GM21360 (cell line): ENCODE data around the gene AARSD1.
"Not testable (repeated sequence)": the region's sequence is repeated elsewhere in the genome, so short reads cannot be mapped to it uniquely, and the experiment has no call there.

Experiments
- ATAC-seq: cut with Tn5 transposase; IDR thresholded peaks from one replicate; pipeline ENCODE4 v1.9.1; 2021; ENCODE audit warnings: mild to moderate bottlenecking, moderate library complexity; ENCODE audit not compliant: unreplicated experiment

Gene AARSD1

GRCh38 chr17:42922294-42922693, 42.0 kb downstream of the AARSD1 start:
- ATAC-seq = no peak

- ATAC-seq = no peak
Observed at GRCh38 chr17:42920922-42921321, 43.3 kb downstream of the AARSD1 start.

DNA sequence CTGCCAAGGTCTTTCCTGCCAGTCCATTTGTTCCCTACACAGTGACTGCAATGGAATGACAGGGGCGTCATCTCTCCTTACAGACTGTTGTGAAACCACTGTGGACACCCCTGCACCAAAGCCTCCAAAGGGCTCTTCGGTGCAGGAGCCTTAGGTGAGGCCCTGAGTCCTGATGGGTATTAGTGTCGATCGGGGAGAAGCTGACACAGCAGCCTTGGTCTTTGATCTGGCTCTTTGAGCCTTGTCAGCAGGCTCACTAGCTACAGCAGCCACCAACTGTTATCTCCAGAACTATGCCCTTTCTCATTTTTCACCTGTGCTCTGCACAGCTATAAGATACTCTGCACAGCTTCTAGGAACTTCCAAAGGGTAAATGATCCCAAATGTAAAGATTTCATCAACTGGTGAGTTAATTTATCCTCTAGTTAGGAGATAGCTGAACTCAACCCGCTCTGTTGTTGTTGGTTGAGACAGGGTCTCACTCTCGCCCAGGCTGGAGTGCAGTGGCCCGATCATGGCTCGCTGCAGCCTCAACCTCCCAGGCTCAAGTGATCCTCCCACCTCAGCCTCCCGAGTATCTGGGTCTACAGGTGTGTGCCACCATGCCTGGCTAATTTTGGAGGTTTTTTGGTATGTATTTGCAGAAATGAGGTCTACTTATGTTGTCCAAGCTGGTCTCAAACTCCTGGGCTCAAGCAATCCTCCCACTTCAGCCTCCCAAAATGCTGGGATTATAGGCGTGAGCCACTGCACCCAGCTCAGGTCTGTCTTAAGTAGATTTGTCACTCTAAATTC, 44.0 kb downstream of the AARSD1 start:
- ATAC-seq = no peak

DNA sequence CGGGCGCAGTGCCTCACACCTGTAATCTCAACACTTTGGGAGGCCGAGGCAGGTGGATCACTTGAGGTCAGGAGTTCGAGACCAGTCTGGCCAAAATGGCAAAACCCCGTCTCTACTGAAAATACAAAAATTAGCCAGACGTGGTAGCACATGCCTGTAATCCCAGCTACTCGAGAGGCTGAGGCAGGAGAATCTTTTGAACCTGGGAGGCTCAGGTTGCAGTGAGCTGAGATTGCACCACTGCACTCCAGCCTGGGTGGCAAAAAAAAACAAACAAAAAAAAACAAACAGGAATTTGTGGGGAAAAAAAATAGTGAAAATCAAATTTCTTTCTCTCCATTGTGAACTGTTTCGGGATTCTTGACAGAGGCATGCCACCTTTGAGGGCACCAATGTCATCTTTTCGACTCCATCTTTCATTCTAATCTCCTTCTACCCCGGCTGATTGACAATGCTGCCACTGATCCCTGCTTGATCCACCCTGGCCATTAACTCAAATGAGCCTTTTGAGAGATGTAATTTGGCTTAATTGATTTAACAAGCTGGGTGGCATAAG, 44.7 kb downstream of the AARSD1 start:
- not testable (repeated sequence) for ATAC-seq

DNA sequence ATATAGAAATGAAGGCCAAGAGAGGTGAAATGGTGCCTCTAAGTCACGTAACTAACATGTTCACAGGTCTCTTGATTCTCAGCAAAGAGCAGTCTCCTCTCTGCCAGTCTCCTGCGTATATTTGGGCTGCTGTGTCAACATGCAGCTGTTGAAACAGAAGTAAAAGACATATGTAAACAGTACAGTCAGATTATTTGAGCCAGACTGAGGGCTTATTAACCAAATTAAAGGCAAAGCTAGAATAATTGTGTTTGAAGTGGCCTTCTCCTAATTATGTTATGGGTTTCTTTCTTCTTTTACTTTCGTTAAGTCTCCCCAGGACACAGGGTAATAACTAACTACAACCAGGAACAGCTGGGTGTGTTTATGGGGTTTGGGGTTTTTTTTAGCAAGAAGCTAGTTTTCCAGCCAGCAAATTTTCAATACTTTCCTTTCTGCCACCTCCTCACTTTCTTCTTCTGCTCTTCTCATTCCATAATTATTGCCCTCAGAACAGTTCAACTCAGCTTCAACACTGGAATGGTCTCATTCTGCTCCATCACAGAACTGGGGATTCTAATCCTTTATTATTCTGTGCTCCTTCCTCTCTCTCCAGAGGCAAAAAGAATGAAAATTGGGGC, 45.2 kb downstream of the AARSD1 start:
- no peak for ATAC-seq

- ATAC-seq = no peak
Observed at GRCh38 chr17:42917236-42917603, 47.0 kb downstream of the AARSD1 start.

- not testable (repeated sequence) for ATAC-seq
Observed at GRCh38 chr17:42916388-42917235, 47.6 kb downstream of the AARSD1 start.

DNA sequence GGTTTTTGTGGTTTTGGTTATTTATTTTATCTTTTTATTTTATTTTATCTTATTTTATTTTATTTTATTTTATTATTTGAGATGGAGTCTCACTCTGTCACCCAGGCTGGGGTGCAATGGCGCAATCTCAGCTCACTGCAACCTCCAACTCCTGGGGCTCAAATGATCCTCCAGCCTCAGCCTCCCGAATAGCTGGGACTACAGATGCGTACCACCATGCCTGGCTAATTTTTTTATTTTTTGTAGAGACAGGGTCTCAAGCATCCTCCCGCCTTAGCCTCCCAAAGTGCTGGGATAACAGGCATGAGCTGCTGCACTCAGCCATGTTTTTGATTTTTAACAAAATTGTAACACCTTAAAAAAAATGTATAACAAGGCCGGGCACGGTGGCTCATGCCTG, 49.0 kb downstream of the AARSD1 start:
- not testable (repeated sequence) for ATAC-seq

GRCh38 chr17:42913981-42914617, 50.2 kb downstream of the AARSD1 start:
- ATAC-seq = no peak

- no peak for ATAC-seq
Observed at GRCh38 chr17:42913522-42913921, 50.7 kb downstream of the AARSD1 start.

DNA sequence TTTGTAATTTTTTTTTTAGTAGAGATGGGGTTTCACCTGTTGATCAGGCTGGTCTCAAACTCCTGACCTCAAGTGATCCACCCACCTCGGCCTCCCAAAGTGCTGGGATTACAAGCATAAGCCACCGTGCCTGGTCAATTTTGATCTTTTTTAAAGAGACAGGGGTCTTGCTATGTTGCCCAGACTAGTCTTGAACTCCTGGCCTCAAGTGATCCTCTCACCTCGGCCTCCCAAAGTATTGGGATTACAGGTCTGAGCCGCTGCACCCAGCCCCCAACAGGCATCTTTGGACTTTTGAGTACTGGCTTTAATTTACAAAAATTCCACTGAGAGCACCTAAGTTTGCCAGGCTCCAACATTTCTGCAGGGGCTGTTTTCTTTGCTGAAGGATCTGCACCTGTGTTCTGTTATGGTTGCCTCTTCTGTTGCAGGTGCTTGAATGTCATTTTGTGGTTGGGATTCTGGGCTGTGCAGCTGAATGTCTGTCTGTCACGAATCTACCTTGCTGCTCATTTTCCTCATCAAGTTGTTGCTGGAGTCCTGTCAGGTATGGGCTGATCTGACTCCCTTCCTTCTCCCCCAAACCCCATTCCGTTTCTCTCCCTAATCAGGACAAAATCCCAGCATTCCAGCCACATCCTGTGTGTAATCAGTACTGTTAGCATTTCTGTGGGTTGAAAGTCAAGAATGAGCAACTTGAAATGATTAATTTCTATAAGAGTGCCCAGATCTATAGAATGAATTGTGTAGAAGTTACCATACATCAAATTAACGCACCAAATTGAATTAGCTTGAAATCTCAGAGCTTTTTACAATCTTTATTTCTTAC, 55.2 kb downstream of the AARSD1 start:
- no peak for ATAC-seq

GRCh38 chr17:42906772-42907446, 57.3 kb downstream of the AARSD1 start:
- ATAC-seq = no peak

DNA sequence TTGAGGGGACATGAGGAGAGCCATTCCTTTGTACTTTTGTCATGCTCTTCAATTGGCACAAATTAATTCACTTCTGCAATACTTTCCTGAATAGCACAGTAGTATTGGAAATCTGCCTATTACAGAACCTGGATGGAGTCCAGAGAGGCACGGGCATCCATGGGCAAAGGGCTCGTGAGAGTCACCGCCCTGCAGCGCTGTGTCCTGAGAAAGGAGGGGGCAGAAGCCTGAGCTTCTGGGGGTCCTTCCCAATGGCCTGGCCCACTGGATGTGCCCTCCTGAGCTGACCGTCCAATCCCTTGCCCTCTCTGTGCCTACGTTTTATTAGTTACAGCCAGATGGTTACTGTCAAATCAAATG, 60.2 kb downstream of the AARSD1 start:
- no peak for ATAC-seq

DNA sequence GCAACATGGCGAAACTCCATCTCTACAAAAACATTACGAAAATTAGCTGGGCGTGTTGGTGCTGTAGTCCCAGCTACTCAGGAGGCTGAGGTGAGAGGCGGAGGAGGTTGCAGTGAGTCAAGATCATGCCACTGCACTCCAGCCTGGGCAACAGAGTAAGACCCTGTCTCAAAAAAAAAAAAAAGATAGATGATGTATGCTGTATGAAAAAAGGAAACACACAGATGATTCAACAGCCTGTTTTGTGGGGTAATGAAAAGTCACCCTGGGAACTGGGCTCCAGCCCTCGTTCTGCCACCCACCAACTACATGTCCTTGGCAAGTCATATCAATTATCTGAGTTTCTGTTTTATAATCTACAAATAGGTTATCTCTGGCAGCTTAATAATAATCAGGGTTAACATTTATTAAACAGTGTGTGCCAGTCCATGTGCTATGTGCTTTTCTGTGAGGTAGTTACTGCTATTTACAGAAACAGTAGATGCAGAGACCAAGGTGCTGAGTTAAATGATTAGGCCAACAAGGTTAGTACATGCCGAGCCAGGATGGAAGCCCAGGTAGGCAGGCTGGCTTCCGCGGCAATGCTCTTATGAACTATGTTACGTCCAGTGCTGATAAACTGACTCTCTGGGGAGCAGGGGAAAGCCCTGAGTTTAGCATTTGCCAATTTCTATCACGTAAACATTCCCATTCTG, 62.6 kb downstream of the AARSD1 start:
- no peak for ATAC-seq
